Renal cortical epithelial cell (primary cell): ENCODE measurements around the gene NYAP1. TPM values are rescaled to one million over a fixed set of nuclear protein-coding genes. Genes with fewer than 3 reads are reported as not detected.

Experiments
- total RNA-seq: library from RNA; depleted of rRNA; stranded (reverse); fragments of >200 nt; gene quantifications from 2 replicates; pipeline ENCODE4 v1.2.3, GENCODE V29; 2014

The NYAP1 gene
- total RNA-seq, 1 donor from 2014 or later = 0.20 TPM

Other genes starting within 250 kb of the NYAP1 start
- gene SPDYE3, start 176.2 kb upstream of the NYAP1 start, total RNA-seq = 0.05 TPM in 1 of 2 replicates, not detected in the other
- gene PILRB, start 125.8 kb upstream of the NYAP1 start, total RNA-seq = 7.1 and 17.6 TPM in 2 replicates
- 0.35 and 2.0 TPM in 2 replicates for gene PILRA, start 110.4 kb upstream of the NYAP1 start, total RNA-seq
- 0.17 and 2.8 TPM in 2 replicates for gene ZCWPW1, start 55.2 kb upstream of the NYAP1 start, total RNA-seq
- 18.2 and 28.2 TPM in 2 replicates for gene MEPCE, start 54.1 kb upstream of the NYAP1 start, total RNA-seq
- 13.1 and 29.7 TPM in 2 replicates for gene PPP1R35, start 47.4 kb upstream of the NYAP1 start, total RNA-seq
- not detected in 2 replicates for gene SPACDR, start 19.7 kb upstream of the NYAP1 start, total RNA-seq
- gene TSC22D4, start 4.7 kb upstream of the NYAP1 start, total RNA-seq = 14.6 and 25.2 TPM in 2 replicates
- 4.2 and 8.2 TPM in 2 replicates for gene AGFG2, start 55.3 kb downstream of the NYAP1 start, total RNA-seq
- not detected in 2 replicates for gene SAP25, start 90.0 kb downstream of the NYAP1 start, total RNA-seq
- 5.0 and 10.6 TPM in 2 replicates for gene LRCH4, start 102.2 kb downstream of the NYAP1 start, total RNA-seq
- gene FBXO24, start 102.4 kb downstream of the NYAP1 start, total RNA-seq = 0.35 TPM in 1 of 2 replicates, not detected in the other
- 1.9 and 2.3 TPM in 2 replicates for gene PCOLCE, start 118.4 kb downstream of the NYAP1 start, total RNA-seq
- 10.2 and 12.9 TPM in 2 replicates for gene MOSPD3, start 128.6 kb downstream of the NYAP1 start, total RNA-seq
- 0.35 and 1.0 TPM in 2 replicates for gene TFR2, start 157.6 kb downstream of the NYAP1 start, total RNA-seq
- gene ACTL6B, start 172.5 kb downstream of the NYAP1 start, total RNA-seq = not detected in 2 replicates
- 120 and 162 TPM in 2 replicates for gene GNB2, start 189.8 kb downstream of the NYAP1 start, total RNA-seq
- gene GIGYF1, start 210.3 kb downstream of the NYAP1 start, total RNA-seq = 7.3 and 26.1 TPM in 2 replicates
- gene POP7, start 222.2 kb downstream of the NYAP1 start, total RNA-seq = 21.1 and 63.4 TPM in 2 replicates
- gene EPO, start 236.5 kb downstream of the NYAP1 start, total RNA-seq = not detected in 2 replicates
- gene ZAN, start 249.7 kb downstream of the NYAP1 start, total RNA-seq = not detected in 2 replicates